ENCODE results near the gene STOM. TPM values are rescaled to one million over a fixed set of nuclear protein-coding genes. Genes with fewer than 3 reads are reported as not detected.

The STOM gene
- total RNA-seq, 1 experiment from 2014 or later = 5.5 TPM

GRCh38 chr9:121324316-121324715 lies 45.7 kb downstream of the STOM start:
- TF ChIP-seq EZH2 (IDR thresholded peaks at IDR 0.05; ENCODE audit: low read length, unreplicated experiment) (no peak), EZH2phosphoT487 (IDR thresholded peaks at IDR 0.05; ENCODE audit: borderline replicate concordance, low read length) (no peak)
- TF ChIP-seq, protein P1, sequence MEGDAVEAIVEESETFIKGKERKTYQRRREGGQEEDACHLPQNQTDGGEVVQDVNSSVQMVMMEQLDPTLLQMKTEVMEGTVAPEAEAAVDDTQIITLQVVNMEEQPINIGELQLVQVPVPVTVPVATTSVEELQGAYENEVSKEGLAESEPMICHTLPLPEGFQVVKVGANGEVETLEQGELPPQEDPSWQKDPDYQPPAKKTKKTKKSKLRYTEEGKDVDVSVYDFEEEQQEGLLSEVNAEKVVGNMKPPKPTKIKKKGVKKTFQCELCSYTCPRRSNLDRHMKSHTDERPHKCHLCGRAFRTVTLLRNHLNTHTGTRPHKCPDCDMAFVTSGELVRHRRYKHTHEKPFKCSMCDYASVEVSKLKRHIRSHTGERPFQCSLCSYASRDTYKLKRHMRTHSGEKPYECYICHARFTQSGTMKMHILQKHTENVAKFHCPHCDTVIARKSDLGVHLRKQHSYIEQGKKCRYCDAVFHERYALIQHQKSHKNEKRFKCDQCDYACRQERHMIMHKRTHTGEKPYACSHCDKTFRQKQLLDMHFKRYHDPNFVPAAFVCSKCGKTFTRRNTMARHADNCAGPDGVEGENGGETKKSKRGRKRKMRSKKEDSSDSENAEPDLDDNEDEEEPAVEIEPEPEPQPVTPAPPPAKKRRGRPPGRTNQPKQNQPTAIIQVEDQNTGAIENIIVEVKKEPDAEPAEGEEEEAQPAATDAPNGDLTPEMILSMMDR (conservative IDR thresholded peaks at IDR 0.05; ENCODE audit: low read depth, low read length) = no peak
- Histone ChIP-seq H3K27me3 (ENCODE audit: low read length) (no peaks in the 10 kb centered on the region), H3K4me2 (ENCODE audit: low read length) (no peak overlapping the region), H2AFZ (ENCODE audit: low read length) (no peak overlapping the region), H3F3A (ENCODE audit: low read length, unreplicated experiment) (no peaks in the 10 kb centered on the region), H3K9me3 (ENCODE audit: low read length) (no peaks in the 10 kb centered on the region), H4K20me1 (ENCODE audit: low read length) (no peaks in the 10 kb centered on the region), H3K4me1 (ENCODE audit: insufficient read depth, low read length) (peaks cover 8% of the 10 kb centered on the region), H3K9ac (ENCODE audit: low read length) (no peak overlapping the region), H3K4me3 (ENCODE audit: low read length) (no peak overlapping the region), H3K36me3 (ENCODE audit: low read depth, low read length) (no peaks in the 10 kb centered on the region), H3K79me2 (ENCODE audit: low read length) (no peaks in the 10 kb centered on the region), H3K9me2 (replicated peaks; ENCODE audit: low read length) (no peaks in the 10 kb centered on the region), H3K27ac (ENCODE audit: low read length) (no peak overlapping the region)
- ChIA-PET CTCF (no interaction called here), POLR2A (ENCODE audit: unreplicated experiment) (no interaction called here)
- no peak for ATAC-seq
- intact Hi-C loops (cut with micrococcal nuclease) = no loop called here
- BruUV-seq (replicated peaks) = no TSS peak
- no peak for DNase-seq

DNA sequence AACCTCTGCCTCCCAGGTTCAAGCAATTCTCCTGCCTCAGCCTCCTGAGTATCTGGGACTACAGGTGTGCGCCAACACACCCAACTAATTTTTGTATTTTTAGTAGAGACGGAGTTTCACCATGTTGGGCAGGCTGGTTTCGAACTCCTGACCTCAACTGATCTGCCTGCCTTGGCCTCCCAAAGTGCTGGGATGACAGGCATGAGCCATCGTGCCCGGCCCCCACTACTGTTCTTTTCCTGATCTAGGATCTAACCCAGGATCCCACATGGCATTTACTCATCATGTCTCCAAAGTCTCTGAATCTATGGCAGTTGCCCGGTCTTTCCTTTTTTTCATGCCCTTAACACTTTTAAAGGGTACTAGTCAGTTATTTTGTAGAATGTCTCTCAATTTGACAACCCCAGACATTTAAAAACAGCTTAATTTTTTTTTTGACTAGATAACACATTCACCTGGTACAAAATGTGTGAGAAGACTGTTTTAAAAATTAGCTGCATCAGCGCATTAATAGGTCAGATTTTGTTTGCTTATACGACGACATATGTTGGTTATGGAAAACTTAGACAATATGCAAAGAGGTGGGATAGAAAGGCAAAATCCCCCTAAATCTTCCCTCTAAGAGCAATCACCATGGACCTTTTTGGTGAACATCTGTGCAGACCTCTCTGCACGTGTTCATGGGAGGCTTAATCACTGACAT lies 46.5 kb downstream of the STOM start:
- no peak overlapping the region for H3K27ac ChIP-seq (ENCODE audit: low read length)
- H3K9ac ChIP-seq (ENCODE audit: low read length) = no peak overlapping the region
- intact Hi-C loops (cut with micrococcal nuclease) = no loop called here
- TF ChIP-seq, protein P1 (conservative IDR thresholded peaks at IDR 0.05; ENCODE audit: low read depth, low read length) = no peak
- no peak for TF ChIP-seq EZH2phosphoT487 (IDR thresholded peaks at IDR 0.05; ENCODE audit: borderline replicate concordance, low read length)
- no peak for TF ChIP-seq EZH2 (IDR thresholded peaks at IDR 0.05; ENCODE audit: low read length, unreplicated experiment)
- no peaks in the 10 kb centered on the region for H4K20me1 ChIP-seq (ENCODE audit: low read length)
- CTCF ChIA-PET = no interaction called here
- no TSS peak for BruUV-seq (replicated peaks)
- POLR2A ChIA-PET (ENCODE audit: unreplicated experiment) = no interaction called here
- H3K27me3 ChIP-seq (ENCODE audit: low read length) = no peaks in the 10 kb centered on the region
- no peaks in the 10 kb centered on the region for H3K79me2 ChIP-seq (ENCODE audit: low read length)
- H3K4me3 ChIP-seq (ENCODE audit: low read length) = no peak overlapping the region
- no peaks in the 10 kb centered on the region for H3K9me3 ChIP-seq (ENCODE audit: low read length)
- H2AFZ ChIP-seq (ENCODE audit: low read length) = no peak overlapping the region
- peaks cover 8% of the 10 kb centered on the region for H3K4me1 ChIP-seq (ENCODE audit: insufficient read depth, low read length)
- DNase-seq (no peak), ATAC-seq (no peak)
- no peak overlapping the region for H3K4me2 ChIP-seq (ENCODE audit: low read length)
- H3K9me2 ChIP-seq (replicated peaks; ENCODE audit: low read length) = no peaks in the 10 kb centered on the region
- H3K36me3 ChIP-seq (ENCODE audit: low read depth, low read length) = no peaks in the 10 kb centered on the region
- H3F3A ChIP-seq (ENCODE audit: low read length, unreplicated experiment) = no peaks in the 10 kb centered on the region

- TF ChIP-seq EZH2 (IDR thresholded peaks at IDR 0.05; ENCODE audit: low read length, unreplicated experiment) (no peak), EZH2phosphoT487 (IDR thresholded peaks at IDR 0.05; ENCODE audit: borderline replicate concordance, low read length) (no peak)
- TF ChIP-seq, protein P1 (conservative IDR thresholded peaks at IDR 0.05; ENCODE audit: low read depth, low read length) = no peak
- POLR2A ChIA-PET (ENCODE audit: unreplicated experiment) = no interaction called here
- no TSS peak for BruUV-seq (replicated peaks)
- Histone ChIP-seq H3K4me1 (ENCODE audit: insufficient read depth, low read length) (peaks cover 8% of the 10 kb centered on the region), H3K9ac (ENCODE audit: low read length) (peak overlapping the region; percentile 56), H4K20me1 (ENCODE audit: low read length) (no peaks in the 10 kb centered on the region), H3F3A (ENCODE audit: low read length, unreplicated experiment) (no peaks in the 10 kb centered on the region), H3K27me3 (ENCODE audit: low read length) (no peaks in the 10 kb centered on the region), H3K36me3 (ENCODE audit: low read depth, low read length) (no peaks in the 10 kb centered on the region), H3K79me2 (ENCODE audit: low read length) (no peaks in the 10 kb centered on the region), H3K9me2 (replicated peaks; ENCODE audit: low read length) (no peaks in the 10 kb centered on the region), H3K9me3 (ENCODE audit: low read length) (no peaks in the 10 kb centered on the region), H3K4me2 (ENCODE audit: low read length) (peak overlapping the region; percentile 72), H2AFZ (ENCODE audit: low read length) (peak overlapping the region; percentile 11; the same call in 1 of the 2 replicates), H3K4me3 (ENCODE audit: low read length) (peak overlapping the region; percentile 46; the same call in 1 of the 2 replicates), H3K27ac (ENCODE audit: low read length) (peak overlapping the region; percentile 91)
- ATAC-seq (no peak), DNase-seq (no peak)
- CTCF ChIA-PET = no interaction called here
- intact Hi-C loops (cut with micrococcal nuclease) = no loop called here
These were observed 47.2 kb downstream of the STOM start for GRCh38 chr9:121322737-121323448.
